Measurements from ENCODE around the gene ARL2BP. TPM values are rescaled to one million over a fixed set of nuclear protein-coding genes. Genes with fewer than 3 reads are reported as not detected.

Gene ARL2BP
- total and polyA plus RNA-seq, 2 of the 13 experiments (the other 11 are each of a cell fraction or from before 2014, with no cell fraction given): 64.3 to 67.6 TPM

DNA sequence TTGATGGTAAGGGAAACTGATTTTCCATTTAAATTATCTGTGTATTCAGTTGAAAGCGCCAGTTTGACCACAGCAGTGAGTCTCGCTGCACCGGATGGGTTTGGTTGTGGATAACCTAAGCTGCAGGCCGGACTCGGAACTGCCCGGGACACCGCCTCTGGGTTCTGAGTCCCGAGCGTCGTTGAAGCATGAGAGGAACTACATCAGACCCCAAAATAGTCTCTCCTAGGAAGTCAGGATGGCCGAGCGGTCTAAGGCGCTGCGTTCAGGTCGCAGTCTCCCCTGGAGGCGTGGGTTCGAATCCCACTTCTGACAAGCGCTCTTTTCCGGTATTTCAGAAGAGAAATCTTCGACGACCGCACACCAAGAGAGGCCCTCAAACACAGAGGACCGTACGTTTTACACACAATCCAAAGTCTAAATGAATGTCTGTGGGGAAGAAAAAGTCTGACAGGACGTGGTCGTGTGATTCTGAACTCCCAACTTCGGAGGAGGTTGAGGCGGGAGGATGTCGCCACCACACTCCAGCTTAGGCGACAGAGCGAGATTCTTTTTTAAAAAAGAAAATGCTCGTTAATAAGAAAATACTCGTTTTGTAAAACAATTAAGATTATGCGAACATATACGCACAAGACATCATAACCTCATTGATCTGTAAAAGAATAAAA is 54.8 kb downstream of the ARL2BP start (continued):
- TF ChIP-seq ZKSCAN8 (CRISPR knock-in tag; IDR thresholded peaks at IDR 0.05; ENCODE audit: borderline replicate concordance): peak; percentile 76
- TF ChIP-seq BRD4 (CRISPR knock-in tag; IDR thresholded peaks at IDR 0.05): 0 out of 2 replicates have a peak, but pooled peaks have one; percentile 68
- TF ChIP-seq REPIN1 (CRISPR knock-in tag; IDR thresholded peaks at IDR 0.05; ENCODE audit: borderline replicate concordance, low read depth): peak; percentile 65; the same call in 1 of the 2 replicates
- TF ChIP-seq RAD21 (CRISPR knock-in tag; IDR thresholded peaks at IDR 0.05): no peak
- no peak for TF ChIP-seq ZNF616 (CRISPR knock-in tag; IDR thresholded peaks at IDR 0.05; ENCODE audit: low read depth)
- TF ChIP-seq, protein P1, sequence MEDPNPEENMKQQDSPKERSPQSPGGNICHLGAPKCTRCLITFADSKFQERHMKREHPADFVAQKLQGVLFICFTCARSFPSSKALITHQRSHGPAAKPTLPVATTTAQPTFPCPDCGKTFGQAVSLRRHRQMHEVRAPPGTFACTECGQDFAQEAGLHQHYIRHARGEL (CRISPR knock-in tag; IDR thresholded peaks at IDR 0.05): no peak
- TF ChIP-seq ZFY (CRISPR knock-in tag; IDR thresholded peaks at IDR 0.05): peak; percentile 63
- TF ChIP-seq, protein P2, sequence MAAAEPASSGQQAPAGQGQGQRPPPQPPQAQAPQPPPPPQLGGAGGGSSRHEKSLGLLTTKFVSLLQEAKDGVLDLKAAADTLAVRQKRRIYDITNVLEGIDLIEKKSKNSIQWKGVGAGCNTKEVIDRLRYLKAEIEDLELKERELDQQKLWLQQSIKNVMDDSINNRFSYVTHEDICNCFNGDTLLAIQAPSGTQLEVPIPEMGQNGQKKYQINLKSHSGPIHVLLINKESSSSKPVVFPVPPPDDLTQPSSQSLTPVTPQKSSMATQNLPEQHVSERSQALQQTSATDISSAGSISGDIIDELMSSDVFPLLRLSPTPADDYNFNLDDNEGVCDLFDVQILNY (CRISPR knock-in tag; conservative IDR thresholded peaks at IDR 0.05): no peak; the same call in 1 of the 2 replicates
- peak; percentile 83 for TF ChIP-seq CBX5 (CRISPR knock-in tag; IDR thresholded peaks at IDR 0.05; ENCODE audit: borderline replicate concordance)
- peak; percentile 73 for TF ChIP-seq SRSF1 (optimal IDR thresholded peaks at IDR 0.05; ENCODE audit: low read depth, low read length)
- no peak; the same call in 1 of the 2 replicates for TF ChIP-seq MED1 (CRISPR knock-in tag; IDR thresholded peaks at IDR 0.05)
- TF ChIP-seq PRMT3 (CRISPR knock-in tag; IDR thresholded peaks at IDR 0.05; ENCODE audit: borderline replicate concordance, low read depth): no peak; the same call in 1 of the 2 replicates
- TF ChIP-seq NR3C1 (CRISPR knock-in tag; IDR thresholded peaks at IDR 0.05): no peak
- TF ChIP-seq MAF1 (CRISPR knock-in tag; IDR thresholded peaks at IDR 0.05; ENCODE audit: borderline replicate concordance): peak; percentile 99
- TF ChIP-seq KAT2B (IDR thresholded peaks at IDR 0.05; ENCODE audit: borderline replicate concordance, low read depth, low read length): no peak
- no peak for TF ChIP-seq ZNF329 (CRISPR knock-in tag; IDR thresholded peaks at IDR 0.05; ENCODE audit: low read depth)
- TF ChIP-seq ZBTB21 (CRISPR knock-in tag; IDR thresholded peaks at IDR 0.05): 0 out of 2 replicates have a peak, but pooled peaks have one; percentile 47
- TF ChIP-seq KDM5B (CRISPR knock-in tag; IDR thresholded peaks at IDR 0.05; ENCODE audit: borderline replicate concordance): no peak
- peak; percentile 46; the same call in 1 of the 2 replicates for TF ChIP-seq ZNF124 (CRISPR knock-in tag; IDR thresholded peaks at IDR 0.05)
- TF ChIP-seq, protein P3, sequence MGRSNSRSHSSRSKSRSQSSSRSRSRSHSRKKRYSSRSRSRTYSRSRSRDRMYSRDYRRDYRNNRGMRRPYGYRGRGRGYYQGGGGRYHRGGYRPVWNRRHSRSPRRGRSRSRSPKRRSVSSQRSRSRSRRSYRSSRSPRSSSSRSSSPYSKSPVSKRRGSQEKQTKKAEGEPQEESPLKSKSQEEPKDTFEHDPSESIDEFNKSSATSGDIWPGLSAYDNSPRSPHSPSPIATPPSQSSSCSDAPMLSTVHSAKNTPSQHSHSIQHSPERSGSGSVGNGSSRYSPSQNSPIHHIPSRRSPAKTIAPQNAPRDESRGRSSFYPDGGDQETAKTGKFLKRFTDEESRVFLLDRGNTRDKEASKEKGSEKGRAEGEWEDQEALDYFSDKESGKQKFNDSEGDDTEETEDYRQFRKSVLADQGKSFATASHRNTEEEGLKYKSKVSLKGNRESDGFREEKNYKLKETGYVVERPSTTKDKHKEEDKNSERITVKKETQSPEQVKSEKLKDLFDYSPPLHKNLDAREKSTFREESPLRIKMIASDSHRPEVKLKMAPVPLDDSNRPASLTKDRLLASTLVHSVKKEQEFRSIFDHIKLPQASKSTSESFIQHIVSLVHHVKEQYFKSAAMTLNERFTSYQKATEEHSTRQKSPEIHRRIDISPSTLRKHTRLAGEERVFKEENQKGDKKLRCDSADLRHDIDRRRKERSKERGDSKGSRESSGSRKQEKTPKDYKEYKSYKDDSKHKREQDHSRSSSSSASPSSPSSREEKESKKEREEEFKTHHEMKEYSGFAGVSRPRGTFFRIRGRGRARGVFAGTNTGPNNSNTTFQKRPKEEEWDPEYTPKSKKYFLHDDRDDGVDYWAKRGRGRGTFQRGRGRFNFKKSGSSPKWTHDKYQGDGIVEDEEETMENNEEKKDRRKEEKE (IDR thresholded peaks at IDR 0.05): no peak
- no peak; the same call in 1 of the 2 replicates for TF ChIP-seq ZNF333 (CRISPR knock-in tag; IDR thresholded peaks at IDR 0.05; ENCODE audit: borderline replicate concordance)
- TF ChIP-seq ZNF781 (CRISPR knock-in tag; IDR thresholded peaks at IDR 0.05; ENCODE audit: borderline replicate concordance, not compliant biosample characterization): peak; percentile 24
